Measurements from ENCODE around the gene C3orf33.

- TF ChIP-seq POU6F1 (CRISPR knock-in tag; IDR thresholded peaks at IDR 0.05; ENCODE audit: borderline replicate concordance, low read depth), result no peak
- TF ChIP-seq ZFP30 (CRISPR knock-in tag; IDR thresholded peaks at IDR 0.05), result no peak
- no peak for TF ChIP-seq OSR1 (CRISPR knock-in tag; IDR thresholded peaks at IDR 0.05)
- no peak for TF ChIP-seq ARNTL (CRISPR knock-in tag; IDR thresholded peaks at IDR 0.05; ENCODE audit: borderline replicate concordance, low read depth)
Observed at GRCh38 chr3:155785662-155786295, 20.3 kb downstream of the C3orf33 start.
